DND-41 (cell line): ENCODE data around the gene AATK.
"Not testable (repeated sequence)": the region's sequence is repeated elsewhere in the genome, so short reads cannot be mapped to it uniquely, and the experiment has no call there.

ENCODE experiments used
- EZH2 ChIP-seq: IDR thresholded peaks from 3 replicates; pipeline ENCODE4 v1.6.1; 2012; ENCODE audit warnings: borderline replicate concordance, low read depth, mild to moderate bottlenecking, moderate library complexity, low read length, inconsistent platforms; ENCODE audit not compliant: severe bottlenecking
- TF ChIP-seq, protein P1 (sequence below): IDR thresholded peaks from 2 replicates; pipeline ENCODE4 v1.5.1; 2012; ENCODE audit warnings: borderline replicate concordance, low read length, moderate library complexity, mild to moderate bottlenecking; ENCODE audit not compliant: poor library complexity, severe bottlenecking; ENCODE audit errors: extremely low read depth

DNA sequence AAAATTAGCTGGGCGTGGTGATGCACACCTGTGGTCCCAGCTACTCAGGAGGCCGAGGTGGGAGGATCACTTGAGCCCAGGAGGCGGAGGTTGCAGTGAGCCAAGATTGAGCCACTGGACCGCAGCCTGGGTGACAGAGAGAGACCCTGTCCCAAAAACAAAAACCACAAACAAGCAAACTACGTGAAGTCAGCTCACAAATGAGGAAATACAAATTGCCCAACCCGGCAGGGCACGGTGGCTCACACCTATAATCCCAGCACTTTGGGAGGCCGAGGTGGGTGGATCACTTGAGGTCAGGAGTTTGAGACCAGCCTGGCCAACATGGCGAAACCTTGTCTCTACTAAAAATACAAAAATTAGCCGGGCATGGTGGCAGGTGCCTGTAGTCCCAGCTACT, 19.8 kb downstream of the AATK start:
- TF ChIP-seq, protein P1, sequence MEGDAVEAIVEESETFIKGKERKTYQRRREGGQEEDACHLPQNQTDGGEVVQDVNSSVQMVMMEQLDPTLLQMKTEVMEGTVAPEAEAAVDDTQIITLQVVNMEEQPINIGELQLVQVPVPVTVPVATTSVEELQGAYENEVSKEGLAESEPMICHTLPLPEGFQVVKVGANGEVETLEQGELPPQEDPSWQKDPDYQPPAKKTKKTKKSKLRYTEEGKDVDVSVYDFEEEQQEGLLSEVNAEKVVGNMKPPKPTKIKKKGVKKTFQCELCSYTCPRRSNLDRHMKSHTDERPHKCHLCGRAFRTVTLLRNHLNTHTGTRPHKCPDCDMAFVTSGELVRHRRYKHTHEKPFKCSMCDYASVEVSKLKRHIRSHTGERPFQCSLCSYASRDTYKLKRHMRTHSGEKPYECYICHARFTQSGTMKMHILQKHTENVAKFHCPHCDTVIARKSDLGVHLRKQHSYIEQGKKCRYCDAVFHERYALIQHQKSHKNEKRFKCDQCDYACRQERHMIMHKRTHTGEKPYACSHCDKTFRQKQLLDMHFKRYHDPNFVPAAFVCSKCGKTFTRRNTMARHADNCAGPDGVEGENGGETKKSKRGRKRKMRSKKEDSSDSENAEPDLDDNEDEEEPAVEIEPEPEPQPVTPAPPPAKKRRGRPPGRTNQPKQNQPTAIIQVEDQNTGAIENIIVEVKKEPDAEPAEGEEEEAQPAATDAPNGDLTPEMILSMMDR: not testable (repeated sequence)
- not testable (repeated sequence) for TF ChIP-seq EZH2
